Prostate gland (tissue), 2 donors: ENCODE measurements around the gene AIFM1.

Experiments
- POLR2AphosphoS5 ChIP-seq: sonication (generic); formaldehyde crosslinking; IDR thresholded peaks from one replicate; pipeline ENCODE4 v1.6.1; 2017; ENCODE audit warnings: antibody characterized with exemption
- TF ChIP-seq, protein P1 (sequence below), 4 experiments: fragments of 200-600 bp in 2 of 4; fragments of 450-650 bp in 2 of 4; sonication (generic) in 2 of 4; IDR thresholded peaks; 1 replicate in 3 of 4; 2 replicates in 1 of 4; pipeline ENCODE4 v1.5.1; 2016 to 2019; ENCODE audit warnings: antibody characterized with exemption in 4 of 4, mild to moderate bottlenecking in 2 of 4, moderate library complexity in 2 of 4

DNA sequence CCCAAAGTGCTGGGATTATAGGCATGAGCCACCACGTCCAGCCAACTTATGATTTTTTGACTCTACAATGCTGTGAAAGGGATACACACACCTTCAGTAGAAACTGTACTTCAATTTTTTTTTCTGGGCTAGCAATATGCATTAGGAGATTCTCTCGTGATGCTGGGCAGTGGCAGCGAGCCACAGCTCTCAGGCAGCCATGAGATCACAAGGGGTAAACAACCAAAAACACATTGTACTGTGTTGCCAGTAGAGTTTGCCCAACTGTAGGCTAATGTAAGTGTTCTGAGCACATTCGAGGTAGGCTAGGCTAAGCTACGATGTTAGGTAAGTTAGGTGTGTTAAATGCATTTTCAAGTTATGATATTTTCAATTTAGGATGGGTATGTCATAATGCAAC is 31.8 kb upstream of the AIFM1 start:
- TF ChIP-seq, protein P1, sequence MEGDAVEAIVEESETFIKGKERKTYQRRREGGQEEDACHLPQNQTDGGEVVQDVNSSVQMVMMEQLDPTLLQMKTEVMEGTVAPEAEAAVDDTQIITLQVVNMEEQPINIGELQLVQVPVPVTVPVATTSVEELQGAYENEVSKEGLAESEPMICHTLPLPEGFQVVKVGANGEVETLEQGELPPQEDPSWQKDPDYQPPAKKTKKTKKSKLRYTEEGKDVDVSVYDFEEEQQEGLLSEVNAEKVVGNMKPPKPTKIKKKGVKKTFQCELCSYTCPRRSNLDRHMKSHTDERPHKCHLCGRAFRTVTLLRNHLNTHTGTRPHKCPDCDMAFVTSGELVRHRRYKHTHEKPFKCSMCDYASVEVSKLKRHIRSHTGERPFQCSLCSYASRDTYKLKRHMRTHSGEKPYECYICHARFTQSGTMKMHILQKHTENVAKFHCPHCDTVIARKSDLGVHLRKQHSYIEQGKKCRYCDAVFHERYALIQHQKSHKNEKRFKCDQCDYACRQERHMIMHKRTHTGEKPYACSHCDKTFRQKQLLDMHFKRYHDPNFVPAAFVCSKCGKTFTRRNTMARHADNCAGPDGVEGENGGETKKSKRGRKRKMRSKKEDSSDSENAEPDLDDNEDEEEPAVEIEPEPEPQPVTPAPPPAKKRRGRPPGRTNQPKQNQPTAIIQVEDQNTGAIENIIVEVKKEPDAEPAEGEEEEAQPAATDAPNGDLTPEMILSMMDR (IDR thresholded peaks at IDR 0.05): no peak
- peak; percentile 63 for TF ChIP-seq POLR2AphosphoS5
